ENCODE measurements around the gene MRTO4.
"Not testable (repeated sequence)": the region's sequence is repeated elsewhere in the genome, so short reads cannot be mapped to it uniquely, and the experiment has no call there.

Gene MRTO4

DNA sequence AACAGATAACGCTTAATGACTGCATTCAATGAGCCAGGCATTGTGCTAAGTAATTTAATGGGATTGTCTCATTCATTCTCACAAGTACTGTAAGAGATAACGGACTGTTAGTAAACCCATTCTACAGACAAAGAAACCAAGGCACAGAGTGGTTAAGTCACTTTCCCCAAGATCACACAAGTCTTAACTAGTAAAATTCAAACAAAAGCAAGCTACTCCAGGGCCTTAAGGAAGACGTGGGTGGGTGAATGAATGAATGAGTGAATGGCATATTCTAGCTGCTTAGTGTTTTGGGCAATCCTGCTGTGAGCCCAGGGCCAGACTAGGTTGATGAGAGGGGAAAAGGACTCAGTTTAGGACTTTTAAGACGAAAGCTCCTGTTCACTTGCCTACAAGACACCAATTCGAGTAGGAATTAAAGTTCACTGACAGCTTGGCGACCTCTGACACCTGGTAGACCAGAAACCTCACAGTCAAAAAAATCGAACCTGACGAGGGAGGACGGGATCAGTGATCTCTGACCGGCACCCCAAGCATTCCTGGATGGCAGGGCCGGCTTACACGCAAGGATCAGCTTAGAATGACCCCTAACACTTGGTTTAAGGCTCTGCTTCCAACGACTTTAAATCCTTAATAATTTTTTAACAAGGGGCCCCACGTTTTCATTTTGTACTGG lies 838 bp upstream of the MRTO4 start:
- POLR2A ChIA-PET, result interaction anchor here (1.0 to 2.2 kb wide), 8 partner anchors 9 to 66 kb away, joined by 3 to 11 read pairs (median 6); partner anchors contain the start of genes AKR7A2, SLC66A1 and UBR4
- CTCF ChIA-PET, result interaction anchor here (1.0 to 2.1 kb wide), 3 partner anchors 10 to 411 kb away, joined by 4 to 12 read pairs (median 6); no protein-coding TSS in a partner anchor
- peak overlapping the region; percentile 96 for H3K4me3 ChIP-seq (ENCODE audit: low read depth, low read length)
- no peaks in the 10 kb centered on the region for H3K4me1 ChIP-seq (ENCODE audit: control insufficient read depth, insufficient read depth, low read length)
- TF ChIP-seq KLF10 (tag by site-specific recombination; IDR thresholded peaks at IDR 0.05) (no peak), ZNF24 (tag by site-specific recombination; IDR thresholded peaks at IDR 0.05) (peak; percentile 68; the same call in 1 of the 2 replicates)
- H3K9me3 ChIP-seq (ENCODE audit: control insufficient read depth, insufficient read depth, low read depth, low read length), result no peaks in the 10 kb centered on the region
- H3K27ac ChIP-seq (ENCODE audit: extremely low read depth, low read depth, low read length), result peak overlapping the region; percentile 98; the same call in 1 of the 2 replicates
- H3K36me3 ChIP-seq (ENCODE audit: control insufficient read depth in 2 of 2, insufficient read depth in 1 of 2, low read length in 2 of 2), result peaks cover 0 to 48% of the 10 kb centered on the region in 2 experiments; a peak in 2 of 3 replicates

GRCh38 chr1:19254416-19254815 lies 2.8 kb downstream of the MRTO4 start:
- Histone ChIP-seq H3K4me1 (ENCODE audit: control insufficient read depth, insufficient read depth, low read length) (no peaks in the 10 kb centered on the region), H3K9me3 (ENCODE audit: control insufficient read depth, insufficient read depth, low read depth, low read length) (no peaks in the 10 kb centered on the region), H3K27ac (ENCODE audit: extremely low read depth, low read depth, low read length) (no peak overlapping the region), H3K36me3 (ENCODE audit: control insufficient read depth in 2 of 2, insufficient read depth in 1 of 2, low read length in 2 of 2) (peaks cover 5 to 65% of the 10 kb centered on the region in 2 experiments; a peak in 2 of 3 replicates), H3K4me3 (ENCODE audit: low read depth, low read length) (no peak overlapping the region)
- POLR2A ChIA-PET, result interaction anchor here (0.7 kb wide), 1 partner anchor 153 kb away, joined by 3 read pairs; no protein-coding TSS in a partner anchor
- CTCF ChIA-PET, result interaction anchor here (0.7 kb wide), 1 partner anchor 408 kb away, joined by 4 read pairs; no protein-coding TSS in a partner anchor
- TF ChIP-seq ZNF423 (tag by site-specific recombination; IDR thresholded peaks at IDR 0.05) (no peak), ZSCAN16 (tag by site-specific recombination; IDR thresholded peaks at IDR 0.05) (no peak), ZNF37A (tag by site-specific recombination; IDR thresholded peaks at IDR 0.05) (no peak), ZNF704 (tag by site-specific recombination; IDR thresholded peaks at IDR 0.05) (no peak), ZNF10 (tag by site-specific recombination; IDR thresholded peaks at IDR 0.05) (no peak), ZNF324 (tag by site-specific recombination; IDR thresholded peaks at IDR 0.05) (no peak), ZNF837 (tag by site-specific recombination; IDR thresholded peaks at IDR 0.05) (no peak), ZNF426 (tag by site-specific recombination; IDR thresholded peaks at IDR 0.05) (no peak)
- TF ChIP-seq, protein P1, sequence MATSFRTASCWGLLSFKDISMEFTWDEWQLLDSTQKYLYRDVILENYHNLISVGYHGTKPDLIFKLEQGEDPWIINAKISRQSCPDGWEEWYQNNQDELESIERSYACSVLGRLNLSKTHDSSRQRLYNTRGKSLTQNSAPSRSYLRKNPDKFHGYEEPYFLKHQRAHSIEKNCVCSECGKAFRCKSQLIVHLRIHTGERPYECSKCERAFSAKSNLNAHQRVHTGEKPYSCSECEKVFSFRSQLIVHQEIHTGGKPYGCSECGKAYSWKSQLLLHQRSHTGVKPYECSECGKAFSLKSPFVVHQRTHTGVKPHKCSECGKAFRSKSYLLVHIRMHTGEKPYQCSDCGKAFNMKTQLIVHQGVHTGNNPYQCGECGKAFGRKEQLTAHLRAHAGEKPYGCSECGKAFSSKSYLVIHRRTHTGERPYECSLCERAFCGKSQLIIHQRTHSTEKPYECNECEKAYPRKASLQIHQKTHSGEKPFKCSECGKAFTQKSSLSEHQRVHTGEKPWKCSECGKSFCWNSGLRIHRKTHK (tag by site-specific recombination; IDR thresholded peaks at IDR 0.05), result no peak

- no peak for TF ChIP-seq ZNF266 (tag by site-specific recombination; IDR thresholded peaks at IDR 0.05; ENCODE audit: low read depth)
- no peak for TF ChIP-seq ZNF785 (tag by site-specific recombination; IDR thresholded peaks at IDR 0.05)
- TF ChIP-seq, protein P2, sequence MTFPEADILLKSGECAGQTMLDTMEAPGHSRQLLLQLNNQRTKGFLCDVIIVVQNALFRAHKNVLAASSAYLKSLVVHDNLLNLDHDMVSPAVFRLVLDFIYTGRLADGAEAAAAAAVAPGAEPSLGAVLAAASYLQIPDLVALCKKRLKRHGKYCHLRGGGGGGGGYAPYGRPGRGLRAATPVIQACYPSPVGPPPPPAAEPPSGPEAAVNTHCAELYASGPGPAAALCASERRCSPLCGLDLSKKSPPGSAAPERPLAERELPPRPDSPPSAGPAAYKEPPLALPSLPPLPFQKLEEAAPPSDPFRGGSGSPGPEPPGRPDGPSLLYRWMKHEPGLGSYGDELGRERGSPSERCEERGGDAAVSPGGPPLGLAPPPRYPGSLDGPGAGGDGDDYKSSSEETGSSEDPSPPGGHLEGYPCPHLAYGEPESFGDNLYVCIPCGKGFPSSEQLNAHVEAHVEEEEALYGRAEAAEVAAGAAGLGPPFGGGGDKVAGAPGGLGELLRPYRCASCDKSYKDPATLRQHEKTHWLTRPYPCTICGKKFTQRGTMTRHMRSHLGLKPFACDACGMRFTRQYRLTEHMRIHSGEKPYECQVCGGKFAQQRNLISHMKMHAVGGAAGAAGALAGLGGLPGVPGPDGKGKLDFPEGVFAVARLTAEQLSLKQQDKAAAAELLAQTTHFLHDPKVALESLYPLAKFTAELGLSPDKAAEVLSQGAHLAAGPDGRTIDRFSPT (tag by site-specific recombination; IDR thresholded peaks at IDR 0.05), result no peak
- no peak for TF ChIP-seq GLIS2 (tag by site-specific recombination; IDR thresholded peaks at IDR 0.05)
- no peak for TF ChIP-seq ZNF391 (tag by site-specific recombination; IDR thresholded peaks at IDR 0.05; ENCODE audit: borderline replicate concordance, low read depth)
- no peak for TF ChIP-seq RBAK (tag by site-specific recombination; IDR thresholded peaks at IDR 0.05)
- Histone ChIP-seq H3K36me3 (ENCODE audit: control insufficient read depth in 2 of 2, insufficient read depth in 1 of 2, low read length in 2 of 2) (peaks cover 6 to 72% of the 10 kb centered on the region in 2 experiments; a peak in 2 of 3 replicates), H3K27ac (ENCODE audit: extremely low read depth, low read depth, low read length) (no peak overlapping the region), H3K9me3 (ENCODE audit: control insufficient read depth, insufficient read depth, low read depth, low read length) (no peaks in the 10 kb centered on the region), H3K4me1 (ENCODE audit: control insufficient read depth, insufficient read depth, low read length) (no peaks in the 10 kb centered on the region), H3K4me3 (ENCODE audit: low read depth, low read length) (no peak overlapping the region)
- ChIA-PET POLR2A (interaction anchor here (1.0 kb wide), 1 partner anchor 38 kb away, joined by 3 read pairs; no protein-coding TSS in a partner anchor), CTCF (no interaction called here)
These were observed 3.7 kb downstream of the MRTO4 start for GRCh38 chr1:19255288-19255687.

- H3K4me3 ChIP-seq (ENCODE audit: low read depth, low read length); H3K9me3 ChIP-seq (ENCODE audit: control insufficient read depth, insufficient read depth, low read depth, low read length); H3K27ac ChIP-seq (ENCODE audit: extremely low read depth, low read depth, low read length); POLR2A ChIA-PET; H3K4me1 ChIP-seq (ENCODE audit: control insufficient read depth, insufficient read depth, low read length): not testable (repeated sequence)
- CTCF ChIA-PET, result interaction anchor here (0.6 to 1.0 kb wide), 3 partner anchors 46 to 185 kb away, joined by 3 read pairs; no protein-coding TSS in a partner anchor
- H3K36me3 ChIP-seq (ENCODE audit: control insufficient read depth in 2 of 2, insufficient read depth in 1 of 2, low read length in 2 of 2), result peaks cover 6 to 80% of the 10 kb centered on the region in 2 experiments; a peak in 2 of 3 replicates
These were observed 4.7 kb downstream of the MRTO4 start for GRCh38 chr1:19256301-19256700.

Measured in HEK293 (cell line).